Subcutaneous adipose tissue (tissue), 4 donors: ENCODE measurements around the gene SLC45A2. TPM values are rescaled to one million over a fixed set of nuclear protein-coding genes. Genes with fewer than 3 reads are reported as not detected.

ENCODE experiments used
- total RNA-seq, 4 donors: library from RNA; depleted of rRNA; stranded (reverse); fragments of >200 nt; gene quantifications; one replicate each; pipeline ENCODE4 v1.1.0, GENCODE V29; 2016
- TF ChIP-seq, protein P1 (sequence below): fragments of 450-650 bp; IDR thresholded peaks from one replicate; pipeline ENCODE4 v1.5.1; 2016; ENCODE audit warnings: low read depth, mild to moderate bottlenecking, control low read depth, antibody characterized with exemption, moderate library complexity

The SLC45A2 gene
- total RNA-seq, 4 donors from 2014 or later = not detected

DNA sequence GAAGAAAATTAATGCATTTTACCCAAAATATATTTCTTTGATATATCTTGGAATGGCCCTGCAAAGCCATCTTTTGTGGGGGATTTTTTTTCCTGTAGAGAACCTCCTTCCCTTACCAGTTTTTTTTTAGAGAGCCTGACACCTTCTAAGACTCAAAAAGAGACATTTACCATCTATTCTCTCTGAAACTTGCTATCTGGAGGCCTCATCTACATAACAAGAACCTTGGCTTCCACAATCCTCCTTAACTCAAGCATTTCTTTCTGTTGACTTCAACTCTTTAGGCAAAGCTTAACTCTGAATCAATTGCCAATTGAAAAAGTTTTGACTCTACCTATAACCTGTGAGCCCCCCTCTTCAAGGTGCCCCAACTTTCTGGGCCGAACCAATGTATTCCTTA is 6.2 kb downstream of the SLC45A2 start:
- TF ChIP-seq, protein P1, sequence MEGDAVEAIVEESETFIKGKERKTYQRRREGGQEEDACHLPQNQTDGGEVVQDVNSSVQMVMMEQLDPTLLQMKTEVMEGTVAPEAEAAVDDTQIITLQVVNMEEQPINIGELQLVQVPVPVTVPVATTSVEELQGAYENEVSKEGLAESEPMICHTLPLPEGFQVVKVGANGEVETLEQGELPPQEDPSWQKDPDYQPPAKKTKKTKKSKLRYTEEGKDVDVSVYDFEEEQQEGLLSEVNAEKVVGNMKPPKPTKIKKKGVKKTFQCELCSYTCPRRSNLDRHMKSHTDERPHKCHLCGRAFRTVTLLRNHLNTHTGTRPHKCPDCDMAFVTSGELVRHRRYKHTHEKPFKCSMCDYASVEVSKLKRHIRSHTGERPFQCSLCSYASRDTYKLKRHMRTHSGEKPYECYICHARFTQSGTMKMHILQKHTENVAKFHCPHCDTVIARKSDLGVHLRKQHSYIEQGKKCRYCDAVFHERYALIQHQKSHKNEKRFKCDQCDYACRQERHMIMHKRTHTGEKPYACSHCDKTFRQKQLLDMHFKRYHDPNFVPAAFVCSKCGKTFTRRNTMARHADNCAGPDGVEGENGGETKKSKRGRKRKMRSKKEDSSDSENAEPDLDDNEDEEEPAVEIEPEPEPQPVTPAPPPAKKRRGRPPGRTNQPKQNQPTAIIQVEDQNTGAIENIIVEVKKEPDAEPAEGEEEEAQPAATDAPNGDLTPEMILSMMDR = no peak

DNA sequence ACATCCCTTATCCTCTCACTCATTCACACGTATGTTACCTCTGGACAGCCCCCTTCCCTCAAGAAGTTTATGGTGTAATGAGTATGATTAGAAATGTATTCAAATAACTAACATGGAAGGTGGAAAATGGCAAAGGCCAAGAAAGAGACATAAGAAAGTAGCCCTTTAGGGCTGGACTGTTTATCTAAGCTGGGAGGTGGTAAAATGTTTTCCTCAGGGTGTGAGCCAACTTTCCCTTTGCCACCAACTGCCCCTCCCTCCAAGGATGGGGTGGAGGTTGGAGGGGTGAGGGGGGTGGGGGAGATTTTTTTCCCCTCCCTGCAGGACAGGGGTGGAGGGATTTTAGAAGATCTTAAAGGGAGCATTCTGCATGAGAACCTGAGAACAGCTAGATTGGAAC is 8.2 kb downstream of the SLC45A2 start:
- TF ChIP-seq, protein P1 = no peak

DNA sequence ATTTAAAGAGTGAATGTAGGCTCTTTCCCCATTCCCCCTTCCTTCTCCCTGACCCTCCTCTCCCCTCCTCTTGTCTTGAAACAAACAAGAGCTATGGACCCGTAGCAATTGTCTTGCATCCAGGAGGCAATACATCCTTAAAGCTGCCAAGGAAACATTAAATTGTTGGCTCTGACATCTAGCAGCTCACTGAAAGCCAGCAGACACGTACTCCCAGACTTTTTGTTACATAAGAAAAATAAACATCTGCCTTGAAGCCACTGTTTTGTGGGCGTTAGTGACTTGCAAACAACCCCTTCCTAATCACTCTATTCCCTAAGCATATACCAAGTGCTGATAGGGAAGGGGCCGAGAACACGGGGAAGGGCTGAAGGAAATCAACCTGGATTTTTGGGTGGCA is 8.6 kb downstream of the SLC45A2 start:
- TF ChIP-seq, protein P1 = no peak

DNA sequence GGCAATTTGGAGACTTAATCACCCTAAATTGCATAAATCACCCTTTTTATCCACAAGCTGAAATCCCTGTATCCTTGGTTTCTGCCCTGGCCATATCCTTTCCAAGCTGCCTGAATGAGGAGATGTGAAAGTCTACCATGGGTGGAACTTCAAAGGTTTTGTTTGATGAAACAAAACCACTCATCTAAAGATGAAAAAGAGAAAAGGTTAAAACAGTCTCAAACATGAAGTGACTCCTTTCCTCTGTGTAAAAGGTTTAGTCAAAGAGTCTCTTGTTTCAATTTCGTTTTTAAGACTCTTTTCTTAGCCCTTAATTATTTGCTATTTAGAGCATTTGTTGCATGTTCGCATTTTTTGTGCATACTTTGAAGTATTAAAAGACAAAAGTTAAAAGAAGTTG is 11.2 kb downstream of the SLC45A2 start:
- TF ChIP-seq, protein P1 = no peak

DNA sequence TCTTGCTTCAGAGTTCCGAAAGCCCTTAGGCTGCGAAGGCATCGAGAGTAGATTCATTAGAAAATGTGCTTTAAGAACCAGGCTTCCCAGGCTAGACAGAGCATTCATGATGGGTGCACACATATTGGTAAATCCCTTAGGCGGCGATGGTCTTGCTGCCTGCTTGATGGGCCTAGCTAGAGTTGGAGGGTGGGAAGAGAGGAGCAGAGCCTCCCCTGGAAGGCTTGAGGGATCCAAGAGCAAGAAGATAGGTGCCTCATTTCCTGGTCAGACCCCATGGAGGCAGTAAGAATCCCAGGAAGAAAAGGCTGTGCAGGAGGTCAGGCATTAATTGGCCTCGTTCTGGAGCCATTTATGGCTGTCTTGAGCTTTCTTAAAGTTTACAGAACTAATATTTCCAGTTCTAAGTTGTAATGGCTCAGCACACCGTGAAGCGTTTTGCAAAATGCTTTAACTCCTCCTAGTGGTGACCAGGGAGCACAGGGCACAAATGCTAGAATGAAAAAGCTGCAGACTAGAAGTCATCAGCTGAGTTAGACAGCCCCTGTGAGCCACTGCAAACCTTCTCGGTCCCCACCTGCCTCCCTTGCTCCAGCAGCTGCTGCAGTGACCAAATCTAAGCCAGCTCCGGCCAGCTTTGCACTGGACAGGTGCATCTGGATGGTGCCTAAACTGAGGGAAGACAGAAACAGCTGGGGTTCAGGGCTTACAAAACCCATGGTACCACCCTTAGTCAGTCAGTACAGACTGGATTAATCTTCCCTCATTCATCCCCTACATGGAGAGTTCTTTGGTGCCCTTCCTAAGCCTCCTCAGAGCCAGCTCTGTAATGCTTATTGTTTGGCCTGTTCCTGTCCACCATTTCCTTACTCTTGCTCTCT is 14.7 kb downstream of the SLC45A2 start:
- TF ChIP-seq, protein P1 = no peak

DNA sequence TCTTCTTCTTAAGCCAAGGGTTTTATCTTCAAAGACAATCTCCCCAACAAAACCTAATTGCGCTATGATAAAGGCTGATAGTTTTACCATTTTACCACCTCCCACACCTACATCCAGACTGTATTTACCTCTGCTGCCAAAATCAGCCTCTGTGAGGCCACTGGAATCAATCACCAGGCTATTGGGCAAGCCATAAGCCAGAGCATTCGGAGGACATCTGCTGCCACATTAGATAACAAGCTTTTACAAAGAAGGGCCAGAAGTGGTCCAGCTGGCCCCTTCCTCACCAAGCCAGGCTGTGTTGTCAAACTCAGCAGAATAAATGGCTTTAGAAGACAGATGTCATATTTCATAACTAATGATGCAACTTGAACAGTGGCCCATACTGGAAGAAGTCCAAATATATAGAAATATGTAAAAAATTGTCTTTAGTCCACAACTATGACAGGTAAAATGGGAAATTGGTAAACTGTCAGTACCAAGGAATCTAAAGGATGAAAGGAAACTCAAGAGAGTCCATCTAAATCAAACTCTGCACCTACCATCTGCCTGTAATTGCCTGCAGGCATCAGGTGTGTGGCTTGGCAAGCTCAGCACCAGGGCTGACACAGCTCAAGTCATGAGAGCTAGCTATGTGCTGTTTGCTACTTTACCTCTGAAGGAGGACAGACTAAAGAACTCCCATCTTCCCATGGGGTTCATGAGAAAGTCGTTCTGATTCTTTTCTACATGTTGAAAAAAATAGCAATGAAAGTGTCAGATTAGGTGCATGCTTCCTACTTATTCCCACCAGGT is 16.1 kb downstream of the SLC45A2 start:
- TF ChIP-seq, protein P1 = no peak

DNA sequence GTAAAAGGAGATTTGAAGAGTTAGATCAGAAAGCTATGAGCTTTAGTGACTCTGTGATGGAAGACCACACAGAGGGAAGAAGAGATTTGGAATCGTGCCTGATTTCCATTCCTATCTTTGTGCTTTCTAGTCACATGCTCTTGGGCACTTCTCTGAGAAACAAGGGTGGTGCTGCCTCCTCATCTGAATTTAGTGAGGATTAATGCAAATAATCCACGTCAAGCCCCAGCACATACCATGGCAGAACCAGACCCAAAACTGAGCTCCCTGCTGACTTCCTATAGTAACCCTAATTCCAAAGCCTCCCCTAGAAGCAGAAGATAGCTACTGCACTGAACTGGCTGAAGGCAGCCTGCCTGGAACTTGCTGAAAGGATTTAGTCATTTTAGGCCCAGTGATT is 17.7 kb downstream of the SLC45A2 start:
- TF ChIP-seq, protein P1 = no peak
